WTC11 (cell line): ENCODE results near the gene KCTD1. TPM values are rescaled to one million over a fixed set of nuclear protein-coding genes. Genes with fewer than 3 reads are reported as not detected.
A peak's percentile ranks its signal among the peaks of the same experiment; 100 is the strongest.

ENCODE experiments used
- ATAC-seq: fragments of 200-7000 bp; cut with Tn5 transposase; 2 replicates; pipeline ENCODE4 v1.10.0; 2021; ENCODE audit warnings: mild to moderate bottlenecking, moderate library complexity
- CTCF ChIA-PET: fragments of 300-600 bp; sonication (Branson Sonifier 250); formaldehyde crosslinking; loops from one replicate; lab custom pipeline; 2021; ENCODE audit warnings: antibody characterized with exemption; lab: Charles Lee
- POLR2A ChIA-PET: fragments of 350-600 bp; sonication (Branson Sonifier 250); formaldehyde crosslinking; loops from one replicate; lab custom pipeline; 2021; ENCODE audit warnings: antibody characterized with exemption; lab: Charles Lee
- DNase-seq: peaks from one replicate; pipeline ENCODE4 v3.0.0; 2021; ENCODE audit warnings: low spot score
- H3K27ac Mint-ChIP-seq: 2 replicates; pipeline ENCODE4 v1.8.0; 2021; ENCODE audit warnings: mixed read lengths
- H3K27me3 Mint-ChIP-seq: 2 replicates; pipeline ENCODE4 v1.8.0; 2021; ENCODE audit warnings: low read depth, mild to moderate bottlenecking, moderate library complexity, mixed read lengths
- H3K36me3 Mint-ChIP-seq: 2 replicates; pipeline ENCODE4 v1.8.0; 2021; ENCODE audit warnings: mixed read lengths
- H3K4me1 Mint-ChIP-seq: 2 replicates; pipeline ENCODE4 v1.8.0; 2022; ENCODE audit warnings: mixed read lengths
- H3K4me3 Mint-ChIP-seq: 2 replicates; pipeline ENCODE4 v1.8.0; 2021; ENCODE audit warnings: mild to moderate bottlenecking, moderate library complexity, mixed read lengths
- H3K9me3 Mint-ChIP-seq: 2 replicates; pipeline ENCODE4 v1.8.0; 2021; ENCODE audit warnings: mixed read lengths
- CBFB ChIP-seq: sonication (generic); formaldehyde crosslinking; IDR thresholded peaks from 2 replicates; pipeline ENCODE4 v1.8.1; 2022; ENCODE audit warnings: mild to moderate bottlenecking, low read depth, missing genetic modification reagents
- CREB1 ChIP-seq: sonication (generic); formaldehyde crosslinking; IDR thresholded peaks from 2 replicates; pipeline ENCODE4 v1.8.0; 2023; ENCODE audit warnings: mild to moderate bottlenecking, missing genetic modification reagents
- EMX1 ChIP-seq: fragments of 250-450 bp; sonication (Bioruptor Pico); IDR thresholded peaks from 2 replicates; pipeline ENCODE4 v1.8.0; 2021; ENCODE audit warnings: mild to moderate bottlenecking
- ETV6 ChIP-seq: sonication (generic); formaldehyde crosslinking; IDR thresholded peaks from 2 replicates; pipeline ENCODE4 v1.8.1; 2022; ENCODE audit warnings: mild to moderate bottlenecking, missing genetic modification reagents
- FOXK1 ChIP-seq: sonication (generic); formaldehyde crosslinking; IDR thresholded peaks from 2 replicates; pipeline ENCODE4 v1.8.0; 2022; ENCODE audit warnings: mild to moderate bottlenecking, moderate library complexity, missing genetic modification reagents
- FOXP1 ChIP-seq: sonication (generic); formaldehyde crosslinking; IDR thresholded peaks from 2 replicates; pipeline ENCODE4 v1.8.0; 2022; ENCODE audit warnings: missing genetic modification reagents, mild to moderate bottlenecking, moderate library complexity, borderline replicate concordance
- GRHL2 ChIP-seq: fragments of 250-450 bp; sonication (Bioruptor Pico); IDR thresholded peaks from 2 replicates; pipeline ENCODE4 v1.8.0; 2022; ENCODE audit warnings: mild to moderate bottlenecking, moderate library complexity; ENCODE audit not compliant: insufficient replicate concordance, severe bottlenecking
- NFYB ChIP-seq: sonication (generic); formaldehyde crosslinking; conservative IDR thresholded peaks from 2 replicates; pipeline ENCODE4 v1.8.0; 2022; ENCODE audit warnings: low read depth, missing genetic modification reagents
- NR3C1 ChIP-seq: sonication (generic); formaldehyde crosslinking; conservative IDR thresholded peaks from 2 replicates; pipeline ENCODE4 v1.8.1; 2023; ENCODE audit warnings: low read depth, mild to moderate bottlenecking, missing genetic modification reagents
- SMAD3 ChIP-seq: sonication (generic); formaldehyde crosslinking; IDR thresholded peaks from 2 replicates; pipeline ENCODE4 v1.8.0; 2022; ENCODE audit warnings: missing genetic modification reagents, mild to moderate bottlenecking, borderline replicate concordance
- SP1 ChIP-seq: sonication (generic); formaldehyde crosslinking; conservative IDR thresholded peaks from 2 replicates; pipeline ENCODE4 v1.8.1; 2022; ENCODE audit warnings: missing genetic modification reagents
- TCF7 ChIP-seq: sonication (generic); formaldehyde crosslinking; IDR thresholded peaks from 2 replicates; pipeline ENCODE4 v1.8.0; 2022; ENCODE audit warnings: mild to moderate bottlenecking, low read depth, missing genetic modification reagents, moderate library complexity
- ZNF263 ChIP-seq: sonication (generic); formaldehyde crosslinking; IDR thresholded peaks from 2 replicates; pipeline ENCODE4 v1.8.1; 2022; ENCODE audit warnings: low read depth, mild to moderate bottlenecking, moderate library complexity, missing genetic modification reagents
- ZNF396 ChIP-seq: fragments of 250-450 bp; sonication (Bioruptor Pico); IDR thresholded peaks from 2 replicates; pipeline ENCODE4 v1.8.0; 2021; ENCODE audit warnings: mild to moderate bottlenecking, moderate library complexity, borderline replicate concordance
- total RNA-seq: library from RNA; stranded (reverse); gene quantifications from 3 replicates; pipeline ENCODE4 v1.2.3, GENCODE V29; 2021
- TF ChIP-seq, protein P1 (sequence below): sonication (generic); formaldehyde crosslinking; IDR thresholded peaks from 2 replicates; pipeline ENCODE4 v1.8.0; 2022; ENCODE audit warnings: mild to moderate bottlenecking, missing genetic modification reagents
- TF ChIP-seq, protein P2 (sequence below): fragments of 250-450 bp; sonication (Bioruptor Pico); IDR thresholded peaks from 2 replicates; pipeline ENCODE4 v1.9.0; 2021; ENCODE audit warnings: mild to moderate bottlenecking
- TF ChIP-seq, protein P3 (sequence below): sonication (generic); formaldehyde crosslinking; IDR thresholded peaks from 2 replicates; pipeline ENCODE4 v1.8.0; 2022; ENCODE audit warnings: mild to moderate bottlenecking, missing genetic modification reagents
- TF ChIP-seq, protein P4 (sequence below): sonication (generic); formaldehyde crosslinking; IDR thresholded peaks from 2 replicates; pipeline ENCODE4 v1.8.1; 2023; ENCODE audit warnings: mild to moderate bottlenecking, missing genetic modification reagents
- TF ChIP-seq, protein P5 (sequence below): fragments of 250-450 bp; sonication (Bioruptor Pico); IDR thresholded peaks from 2 replicates; pipeline ENCODE4 v2.1.2; 2022; ENCODE audit warnings: mild to moderate bottlenecking, moderate library complexity
- TF ChIP-seq, protein P6 (sequence below): fragments of 250-450 bp; sonication (Bioruptor Pico); IDR thresholded peaks from 2 replicates; pipeline ENCODE4 v1.9.0; 2021; ENCODE audit warnings: mild to moderate bottlenecking, borderline replicate concordance

Gene KCTD1
- total RNA-seq, 1 experiment from 2014 or later = 23.3 TPM

DNA sequence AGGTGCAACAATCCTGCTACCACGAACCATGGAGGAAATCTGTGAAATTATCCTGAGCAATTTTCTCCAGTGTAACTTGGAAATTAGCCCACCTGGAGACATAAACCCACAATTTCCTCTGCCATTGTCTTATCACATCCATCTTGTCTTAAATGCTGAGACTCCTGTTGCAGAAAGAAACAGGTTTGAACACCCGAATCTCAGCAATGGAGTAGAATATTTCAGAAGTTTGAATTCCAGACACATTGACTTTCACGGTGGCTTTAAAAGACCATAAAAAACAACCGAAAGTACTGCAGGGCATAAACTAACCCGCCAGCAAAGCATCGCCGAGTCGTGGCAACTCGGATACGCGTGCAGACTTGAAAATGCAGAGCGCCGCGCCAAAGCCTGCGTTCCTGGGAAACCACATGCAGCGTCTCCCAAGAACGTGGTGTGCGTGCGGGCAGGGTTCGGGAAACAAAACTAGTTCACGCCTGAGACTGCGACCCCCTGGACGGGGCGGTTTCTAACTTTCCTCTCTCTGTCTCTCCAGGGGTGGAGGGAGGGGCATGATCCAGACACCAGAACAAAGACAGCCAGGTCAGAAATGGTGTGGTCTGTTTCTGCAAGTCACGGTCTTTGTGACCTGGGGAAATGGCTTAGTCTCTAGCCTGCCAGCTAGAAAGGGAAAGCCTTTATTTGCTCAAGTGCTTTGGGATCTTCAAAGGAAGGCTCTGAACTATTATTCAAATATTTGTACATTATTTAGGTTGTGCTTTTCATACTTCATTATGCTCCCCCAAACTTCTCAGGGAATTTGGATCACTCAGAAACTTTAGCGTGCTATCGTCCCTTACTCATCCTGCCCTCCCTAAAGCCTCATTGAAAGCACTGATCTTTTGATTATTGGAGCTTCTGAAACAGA is 26.9 kb upstream of the KCTD1 start (continued):
- TF ChIP-seq ZNF396 (CRISPR knock-in tag) (no peak), GRHL2 (CRISPR knock-in tag) (no peak), EMX1 (CRISPR knock-in tag) (no peak), FOXP1 (CRISPR knock-in tag) (peak; percentile 73; the same call in 1 of the 2 replicates), NR3C1 (no peak), ETV6 (CRISPR knock-in tag) (peak; percentile 54; the same call in 1 of the 2 replicates), SMAD3 (CRISPR knock-in tag) (peak; percentile 74; the same call in 1 of the 2 replicates), SP1 (CRISPR knock-in tag) (no peak), CBFB (CRISPR knock-in tag) (no peak), FOXK1 (CRISPR knock-in tag) (peak; percentile 40; the same call in 1 of the 2 replicates), ZNF263 (CRISPR knock-in tag) (no peak), CREB1 (no peak)
- TF ChIP-seq, protein P1, sequence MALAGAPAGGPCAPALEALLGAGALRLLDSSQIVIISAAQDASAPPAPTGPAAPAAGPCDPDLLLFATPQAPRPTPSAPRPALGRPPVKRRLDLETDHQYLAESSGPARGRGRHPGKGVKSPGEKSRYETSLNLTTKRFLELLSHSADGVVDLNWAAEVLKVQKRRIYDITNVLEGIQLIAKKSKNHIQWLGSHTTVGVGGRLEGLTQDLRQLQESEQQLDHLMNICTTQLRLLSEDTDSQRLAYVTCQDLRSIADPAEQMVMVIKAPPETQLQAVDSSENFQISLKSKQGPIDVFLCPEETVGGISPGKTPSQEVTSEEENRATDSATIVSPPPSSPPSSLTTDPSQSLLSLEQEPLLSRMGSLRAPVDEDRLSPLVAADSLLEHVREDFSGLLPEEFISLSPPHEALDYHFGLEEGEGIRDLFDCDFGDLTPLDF (CRISPR knock-in tag) = no peak
- TF ChIP-seq, protein P2, sequence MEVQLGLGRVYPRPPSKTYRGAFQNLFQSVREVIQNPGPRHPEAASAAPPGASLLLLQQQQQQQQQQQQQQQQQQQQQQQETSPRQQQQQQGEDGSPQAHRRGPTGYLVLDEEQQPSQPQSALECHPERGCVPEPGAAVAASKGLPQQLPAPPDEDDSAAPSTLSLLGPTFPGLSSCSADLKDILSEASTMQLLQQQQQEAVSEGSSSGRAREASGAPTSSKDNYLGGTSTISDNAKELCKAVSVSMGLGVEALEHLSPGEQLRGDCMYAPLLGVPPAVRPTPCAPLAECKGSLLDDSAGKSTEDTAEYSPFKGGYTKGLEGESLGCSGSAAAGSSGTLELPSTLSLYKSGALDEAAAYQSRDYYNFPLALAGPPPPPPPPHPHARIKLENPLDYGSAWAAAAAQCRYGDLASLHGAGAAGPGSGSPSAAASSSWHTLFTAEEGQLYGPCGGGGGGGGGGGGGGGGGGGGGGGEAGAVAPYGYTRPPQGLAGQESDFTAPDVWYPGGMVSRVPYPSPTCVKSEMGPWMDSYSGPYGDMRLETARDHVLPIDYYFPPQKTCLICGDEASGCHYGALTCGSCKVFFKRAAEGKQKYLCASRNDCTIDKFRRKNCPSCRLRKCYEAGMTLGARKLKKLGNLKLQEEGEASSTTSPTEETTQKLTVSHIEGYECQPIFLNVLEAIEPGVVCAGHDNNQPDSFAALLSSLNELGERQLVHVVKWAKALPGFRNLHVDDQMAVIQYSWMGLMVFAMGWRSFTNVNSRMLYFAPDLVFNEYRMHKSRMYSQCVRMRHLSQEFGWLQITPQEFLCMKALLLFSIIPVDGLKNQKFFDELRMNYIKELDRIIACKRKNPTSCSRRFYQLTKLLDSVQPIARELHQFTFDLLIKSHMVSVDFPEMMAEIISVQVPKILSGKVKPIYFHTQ (CRISPR knock-in tag) = no peak
- TF ChIP-seq, protein P3, sequence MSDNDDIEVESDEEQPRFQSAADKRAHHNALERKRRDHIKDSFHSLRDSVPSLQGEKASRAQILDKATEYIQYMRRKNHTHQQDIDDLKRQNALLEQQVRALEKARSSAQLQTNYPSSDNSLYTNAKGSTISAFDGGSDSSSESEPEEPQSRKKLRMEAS (CRISPR knock-in tag) = peak; percentile 80; the same call in 1 of the 2 replicates
- TF ChIP-seq, protein P4, sequence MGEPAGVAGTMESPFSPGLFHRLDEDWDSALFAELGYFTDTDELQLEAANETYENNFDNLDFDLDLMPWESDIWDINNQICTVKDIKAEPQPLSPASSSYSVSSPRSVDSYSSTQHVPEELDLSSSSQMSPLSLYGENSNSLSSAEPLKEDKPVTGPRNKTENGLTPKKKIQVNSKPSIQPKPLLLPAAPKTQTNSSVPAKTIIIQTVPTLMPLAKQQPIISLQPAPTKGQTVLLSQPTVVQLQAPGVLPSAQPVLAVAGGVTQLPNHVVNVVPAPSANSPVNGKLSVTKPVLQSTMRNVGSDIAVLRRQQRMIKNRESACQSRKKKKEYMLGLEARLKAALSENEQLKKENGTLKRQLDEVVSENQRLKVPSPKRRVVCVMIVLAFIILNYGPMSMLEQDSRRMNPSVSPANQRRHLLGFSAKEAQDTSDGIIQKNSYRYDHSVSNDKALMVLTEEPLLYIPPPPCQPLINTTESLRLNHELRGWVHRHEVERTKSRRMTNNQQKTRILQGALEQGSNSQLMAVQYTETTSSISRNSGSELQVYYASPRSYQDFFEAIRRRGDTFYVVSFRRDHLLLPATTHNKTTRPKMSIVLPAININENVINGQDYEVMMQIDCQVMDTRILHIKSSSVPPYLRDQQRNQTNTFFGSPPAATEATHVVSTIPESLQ (CRISPR knock-in tag) = no peak

DNA sequence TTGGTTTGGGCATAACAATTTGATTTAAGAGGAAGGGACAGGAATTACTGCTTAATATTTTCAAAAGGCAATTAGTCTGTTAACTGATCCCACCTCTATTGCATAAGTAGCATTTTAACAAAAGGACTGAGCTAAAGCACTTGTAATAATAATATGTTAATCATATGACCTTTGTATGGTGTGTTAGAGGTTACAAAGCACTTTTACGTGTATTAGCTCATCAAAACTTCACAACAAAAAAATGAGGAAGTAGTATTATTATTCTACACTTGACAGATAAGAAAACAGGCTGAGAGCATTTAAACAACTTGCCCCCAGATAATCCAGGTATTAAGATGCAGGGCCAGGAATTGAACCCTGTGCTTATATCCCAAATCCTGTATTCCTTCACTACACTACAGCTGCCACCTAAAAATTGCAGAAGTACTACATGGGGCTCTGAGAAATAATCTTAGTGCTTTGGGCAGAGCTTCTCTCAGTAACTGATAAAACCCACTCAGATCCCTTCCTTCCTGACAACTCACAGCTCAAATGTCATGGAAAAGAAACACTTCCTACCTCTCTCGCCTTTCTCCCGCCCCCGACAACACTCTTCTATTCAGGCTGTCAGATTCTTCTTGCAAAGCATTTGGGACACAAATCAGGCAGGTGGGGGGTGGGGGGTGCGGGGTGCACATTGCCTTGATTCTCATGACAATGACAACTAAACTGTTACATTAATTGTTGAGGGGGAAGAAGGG is 20.7 kb upstream of the KCTD1 start:
- Mint-ChIP-seq H3K4me3 (no peak overlapping the region), H3K36me3 (no peaks in the 10 kb centered on the region), H3K9me3 (no peaks in the 10 kb centered on the region), H3K27ac (no peak overlapping the region), H3K4me1 (peaks cover 34% of the 10 kb centered on the region), H3K27me3 (peaks cover 18% of the 10 kb centered on the region)
- TF ChIP-seq NFYB (CRISPR knock-in tag) (no peak), TCF7 (CRISPR knock-in tag) (no peak), GRHL2 (CRISPR knock-in tag) (no peak)
- TF ChIP-seq, protein P5, sequence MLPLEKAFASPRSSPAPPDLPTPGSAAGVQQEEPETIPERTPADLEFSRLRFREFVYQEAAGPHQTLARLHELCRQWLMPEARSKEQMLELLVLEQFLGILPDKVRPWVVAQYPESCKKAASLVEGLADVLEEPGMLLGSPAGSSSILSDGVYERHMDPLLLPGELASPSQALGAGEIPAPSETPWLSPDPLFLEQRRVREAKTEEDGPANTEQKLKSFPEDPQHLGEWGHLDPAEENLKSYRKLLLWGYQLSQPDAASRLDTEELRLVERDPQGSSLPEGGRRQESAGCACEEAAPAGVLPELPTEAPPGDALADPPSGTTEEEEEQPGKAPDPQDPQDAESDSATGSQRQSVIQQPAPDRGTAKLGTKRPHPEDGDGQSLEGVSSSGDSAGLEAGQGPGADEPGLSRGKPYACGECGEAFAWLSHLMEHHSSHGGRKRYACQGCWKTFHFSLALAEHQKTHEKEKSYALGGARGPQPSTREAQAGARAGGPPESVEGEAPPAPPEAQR = no peak
- TF ChIP-seq, protein P6, sequence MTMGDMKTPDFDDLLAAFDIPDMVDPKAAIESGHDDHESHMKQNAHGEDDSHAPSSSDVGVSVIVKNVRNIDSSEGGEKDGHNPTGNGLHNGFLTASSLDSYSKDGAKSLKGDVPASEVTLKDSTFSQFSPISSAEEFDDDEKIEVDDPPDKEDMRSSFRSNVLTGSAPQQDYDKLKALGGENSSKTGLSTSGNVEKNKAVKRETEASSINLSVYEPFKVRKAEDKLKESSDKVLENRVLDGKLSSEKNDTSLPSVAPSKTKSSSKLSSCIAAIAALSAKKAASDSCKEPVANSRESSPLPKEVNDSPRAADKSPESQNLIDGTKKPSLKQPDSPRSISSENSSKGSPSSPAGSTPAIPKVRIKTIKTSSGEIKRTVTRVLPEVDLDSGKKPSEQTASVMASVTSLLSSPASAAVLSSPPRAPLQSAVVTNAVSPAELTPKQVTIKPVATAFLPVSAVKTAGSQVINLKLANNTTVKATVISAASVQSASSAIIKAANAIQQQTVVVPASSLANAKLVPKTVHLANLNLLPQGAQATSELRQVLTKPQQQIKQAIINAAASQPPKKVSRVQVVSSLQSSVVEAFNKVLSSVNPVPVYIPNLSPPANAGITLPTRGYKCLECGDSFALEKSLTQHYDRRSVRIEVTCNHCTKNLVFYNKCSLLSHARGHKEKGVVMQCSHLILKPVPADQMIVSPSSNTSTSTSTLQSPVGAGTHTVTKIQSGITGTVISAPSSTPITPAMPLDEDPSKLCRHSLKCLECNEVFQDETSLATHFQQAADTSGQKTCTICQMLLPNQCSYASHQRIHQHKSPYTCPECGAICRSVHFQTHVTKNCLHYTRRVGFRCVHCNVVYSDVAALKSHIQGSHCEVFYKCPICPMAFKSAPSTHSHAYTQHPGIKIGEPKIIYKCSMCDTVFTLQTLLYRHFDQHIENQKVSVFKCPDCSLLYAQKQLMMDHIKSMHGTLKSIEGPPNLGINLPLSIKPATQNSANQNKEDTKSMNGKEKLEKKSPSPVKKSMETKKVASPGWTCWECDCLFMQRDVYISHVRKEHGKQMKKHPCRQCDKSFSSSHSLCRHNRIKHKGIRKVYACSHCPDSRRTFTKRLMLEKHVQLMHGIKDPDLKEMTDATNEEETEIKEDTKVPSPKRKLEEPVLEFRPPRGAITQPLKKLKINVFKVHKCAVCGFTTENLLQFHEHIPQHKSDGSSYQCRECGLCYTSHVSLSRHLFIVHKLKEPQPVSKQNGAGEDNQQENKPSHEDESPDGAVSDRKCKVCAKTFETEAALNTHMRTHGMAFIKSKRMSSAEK = no peak
- ChIA-PET CTCF (interaction anchor here (0.9 to 3.3 kb wide), 5 partner anchors 22 to 185 kb away, joined by 3 to 18 read pairs (median 4); partner anchors contain the start of gene KCTD1), POLR2A (no interaction called here)
- DNase-seq (no peak), ATAC-seq (peak; percentile 33; the same call in 1 of the 2 replicates)
